ENCODE measurements around the gene FBXO34.

DNA sequence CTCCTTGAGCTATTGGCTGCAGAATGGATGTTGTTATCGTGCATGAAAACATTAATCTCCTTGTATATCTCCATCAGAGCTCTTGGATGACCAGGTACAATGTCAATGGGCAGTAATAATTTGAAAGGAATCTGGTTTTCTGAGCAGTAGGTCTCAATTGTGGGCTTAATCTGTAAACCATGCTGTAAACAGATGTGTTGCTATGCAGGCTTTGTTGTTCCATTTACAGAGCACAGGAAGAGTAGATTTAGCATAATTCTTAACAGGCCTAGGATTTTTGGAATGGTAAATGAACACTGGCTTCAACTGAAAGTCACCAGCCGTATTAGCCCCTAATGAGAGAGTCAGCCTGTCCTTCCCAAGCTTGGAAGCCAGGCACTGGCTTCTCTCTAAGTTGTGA, 90.0 kb downstream of the FBXO34 start:
- TF ChIP-seq, protein P1, sequence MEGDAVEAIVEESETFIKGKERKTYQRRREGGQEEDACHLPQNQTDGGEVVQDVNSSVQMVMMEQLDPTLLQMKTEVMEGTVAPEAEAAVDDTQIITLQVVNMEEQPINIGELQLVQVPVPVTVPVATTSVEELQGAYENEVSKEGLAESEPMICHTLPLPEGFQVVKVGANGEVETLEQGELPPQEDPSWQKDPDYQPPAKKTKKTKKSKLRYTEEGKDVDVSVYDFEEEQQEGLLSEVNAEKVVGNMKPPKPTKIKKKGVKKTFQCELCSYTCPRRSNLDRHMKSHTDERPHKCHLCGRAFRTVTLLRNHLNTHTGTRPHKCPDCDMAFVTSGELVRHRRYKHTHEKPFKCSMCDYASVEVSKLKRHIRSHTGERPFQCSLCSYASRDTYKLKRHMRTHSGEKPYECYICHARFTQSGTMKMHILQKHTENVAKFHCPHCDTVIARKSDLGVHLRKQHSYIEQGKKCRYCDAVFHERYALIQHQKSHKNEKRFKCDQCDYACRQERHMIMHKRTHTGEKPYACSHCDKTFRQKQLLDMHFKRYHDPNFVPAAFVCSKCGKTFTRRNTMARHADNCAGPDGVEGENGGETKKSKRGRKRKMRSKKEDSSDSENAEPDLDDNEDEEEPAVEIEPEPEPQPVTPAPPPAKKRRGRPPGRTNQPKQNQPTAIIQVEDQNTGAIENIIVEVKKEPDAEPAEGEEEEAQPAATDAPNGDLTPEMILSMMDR (IDR thresholded peaks at IDR 0.05; ENCODE audit: poor library complexity): no peak
- TF ChIP-seq EZH2 (IDR thresholded peaks at IDR 0.05; ENCODE audit: borderline replicate concordance): no peak

Data from hepatocyte (in vitro differentiated cells).